Neural progenitor cell (in vitro differentiated cells): ENCODE data around the gene SLC25A26. TPM values are rescaled to one million over a fixed set of nuclear protein-coding genes. Genes with fewer than 3 reads are reported as not detected.

Experiments used
- DNase-seq: peaks from one replicate; pipeline ENCODE4 v3.0.0-alpha.2; 2016; ENCODE audit warnings: low spot score
- H2AFZ ChIP-seq: fragments of 200-600 bp; sonication (generic); replicated peaks from 2 replicates; pipeline ENCODE4 v1.6.1; 2016; ENCODE audit warnings: antibody characterized with exemption
- H3F3A ChIP-seq: fragments of 200-600 bp; sonication (generic); 2 replicates; pipeline ENCODE4 v1.6.1; 2016; ENCODE audit warnings: antibody characterized with exemption, low read depth
- H3K27ac ChIP-seq: fragments of 200-600 bp; sonication (generic); 2 replicates; pipeline ENCODE4 v1.5.1; 2016; ENCODE audit warnings: mild to moderate bottlenecking
- H3K27me3 ChIP-seq: fragments of 200-600 bp; sonication (generic); 2 replicates; pipeline ENCODE4 v1.6.1; 2016; ENCODE audit warnings: mild to moderate bottlenecking, moderate library complexity
- H3K36me3 ChIP-seq: fragments of 200-600 bp; sonication (generic); 2 replicates; pipeline ENCODE4 v1.5.1; 2016
- H3K4me1 ChIP-seq: fragments of 200-600 bp; sonication (generic); 2 replicates; pipeline ENCODE4 v1.6.1; 2016; ENCODE audit warnings: mixed run types
- H3K4me2 ChIP-seq: fragments of 200-600 bp; sonication (generic); 2 replicates; pipeline ENCODE4 v1.6.1; 2016
- H3K4me3 ChIP-seq: fragments of 200-600 bp; sonication (generic); 2 replicates; pipeline ENCODE4 v1.5.1; 2016
- H3K79me2 ChIP-seq: fragments of 200-600 bp; sonication (generic); 2 replicates; pipeline ENCODE4 v1.6.1; 2016; ENCODE audit warnings: low read depth
- H3K9ac ChIP-seq: fragments of 200-600 bp; sonication (generic); 2 replicates; pipeline ENCODE4 v1.6.1; 2016
- H3K9me3 ChIP-seq: fragments of 200-600 bp; sonication (generic); 2 replicates; pipeline ENCODE4 v1.5.1; 2016; ENCODE audit warnings: low read depth
- H4K20me1 ChIP-seq: fragments of 200-600 bp; sonication (generic); 2 replicates; pipeline ENCODE4 v1.6.1; 2016; ENCODE audit warnings: low read depth
- H3K27ac Mint-ChIP-seq: 3 replicates; pipeline ENCODE4 v1.8.0; 2021; ENCODE audit warnings: mixed read lengths
- H3K27me3 Mint-ChIP-seq: 2 replicates; pipeline ENCODE4 v1.8.0; 2022; ENCODE audit warnings: low read depth, mild to moderate bottlenecking, inconsistent platforms, moderate library complexity, mixed read lengths; ENCODE audit not compliant: insufficient read depth
- H3K36me3 Mint-ChIP-seq: 3 replicates; pipeline ENCODE4 v1.8.0; 2021; ENCODE audit warnings: mixed read lengths
- H3K4me1 Mint-ChIP-seq: 3 replicates; pipeline ENCODE4 v1.8.0; 2021; ENCODE audit warnings: mixed read lengths
- H3K4me3 Mint-ChIP-seq: 3 replicates; pipeline ENCODE4 v1.8.0; 2021; ENCODE audit warnings: mild to moderate bottlenecking, moderate library complexity, mixed read lengths
- H3K9me3 Mint-ChIP-seq: 3 replicates; pipeline ENCODE4 v1.8.0; 2020; ENCODE audit warnings: mixed read lengths
- EZH2 ChIP-seq: fragments of 200-600 bp; sonication (generic); IDR thresholded peaks from 2 replicates; pipeline ENCODE4 v1.6.1; 2017; ENCODE audit warnings: antibody characterized with exemption, mild to moderate bottlenecking, moderate library complexity
- EZH2phosphoT487 ChIP-seq: fragments of 200-600 bp; sonication (generic); IDR thresholded peaks from 2 replicates; pipeline ENCODE4 v1.6.1; 2017; ENCODE audit warnings: antibody characterized with exemption
- total RNA-seq: library from RNA; depleted of rRNA; stranded (reverse); fragments of >200 nt; gene quantifications from 2 replicates; pipeline ENCODE4 v1.2.3, GENCODE V29; 2015; ENCODE audit warnings: low replicate concordance
- TF ChIP-seq, protein P1 (sequence below): fragments of 200-600 bp; sonication (generic); IDR thresholded peaks from 2 replicates; pipeline ENCODE4 v1.5.1; 2017; ENCODE audit warnings: antibody characterized with exemption, mild to moderate bottlenecking

The SLC25A26 gene
- total RNA-seq, 1 donor from 2014 or later: 17.0 TPM

DNA sequence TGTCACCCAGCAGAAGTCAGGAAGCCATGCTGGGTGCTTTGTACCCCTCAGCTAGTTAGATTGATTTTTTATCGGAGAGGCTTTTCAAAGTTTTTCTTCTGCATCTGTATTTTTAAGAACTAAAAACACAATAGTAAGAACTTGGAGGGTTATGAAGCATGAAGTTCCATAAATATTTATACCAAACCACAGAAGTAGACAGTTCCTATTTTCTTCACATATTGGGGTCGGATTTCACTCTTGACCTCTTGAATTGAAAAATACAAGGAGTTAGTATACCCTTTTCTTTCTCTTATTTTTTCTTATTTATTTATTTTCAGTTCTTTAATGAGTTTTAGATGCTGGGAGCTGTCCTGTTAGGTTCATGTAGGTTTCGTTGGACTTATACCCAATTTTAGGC, 35.1 kb downstream of the SLC25A26 start:
- H3K4me2 ChIP-seq: no peak overlapping the region
- no peak overlapping the region for H2AFZ ChIP-seq
- H3K4me1 ChIP-seq: no peaks in the 10 kb centered on the region
- Mint-ChIP-seq H3K4me3 (no peak overlapping the region), H3K36me3 (no peaks in the 10 kb centered on the region), H3K27ac (no peak overlapping the region), H3K27me3 (peaks cover 2% of the 10 kb centered on the region), H3K4me1 (peaks cover 11% of the 10 kb centered on the region), H3K9me3 (peaks cover 2% of the 10 kb centered on the region)
- no peaks in the 10 kb centered on the region for H3K27me3 ChIP-seq
- H3K9me3 ChIP-seq: no peaks in the 10 kb centered on the region
- no peak overlapping the region for H3K27ac ChIP-seq
- no peaks in the 10 kb centered on the region for H3F3A ChIP-seq
- TF ChIP-seq EZH2phosphoT487: no peak
- H3K9ac ChIP-seq: no peak overlapping the region
- H3K36me3 ChIP-seq: no peaks in the 10 kb centered on the region
- no peak overlapping the region for H3K4me3 ChIP-seq
- no peaks in the 10 kb centered on the region for H4K20me1 ChIP-seq
- DNase-seq: no peak
- no peaks in the 10 kb centered on the region for H3K79me2 ChIP-seq

DNA sequence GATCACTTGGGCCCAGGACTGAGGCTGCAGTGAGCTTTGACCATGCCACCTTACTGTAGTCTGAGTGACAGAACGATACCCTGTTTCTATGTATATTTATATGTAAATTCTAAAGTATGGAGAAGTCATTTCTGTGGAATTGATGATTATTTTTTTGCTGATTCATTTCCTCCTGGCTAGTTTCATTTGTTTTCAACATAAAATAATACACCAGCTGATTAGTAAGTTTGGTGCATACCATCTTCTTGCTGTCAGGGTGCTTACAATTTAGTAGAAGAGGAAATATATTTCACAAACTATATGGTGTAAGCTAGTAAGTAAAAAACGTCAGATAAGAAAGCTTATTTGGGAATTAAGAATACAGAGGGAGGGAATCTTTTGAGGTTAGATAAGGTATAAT, 36.0 kb downstream of the SLC25A26 start:
- peaks cover 5% of the 10 kb centered on the region for H3K27me3 Mint-ChIP-seq
- no peaks in the 10 kb centered on the region for H3K36me3 ChIP-seq
- H4K20me1 ChIP-seq: no peaks in the 10 kb centered on the region
- H3K79me2 ChIP-seq: no peaks in the 10 kb centered on the region
- no peak overlapping the region for H3K4me3 ChIP-seq
- TF ChIP-seq, protein P1, sequence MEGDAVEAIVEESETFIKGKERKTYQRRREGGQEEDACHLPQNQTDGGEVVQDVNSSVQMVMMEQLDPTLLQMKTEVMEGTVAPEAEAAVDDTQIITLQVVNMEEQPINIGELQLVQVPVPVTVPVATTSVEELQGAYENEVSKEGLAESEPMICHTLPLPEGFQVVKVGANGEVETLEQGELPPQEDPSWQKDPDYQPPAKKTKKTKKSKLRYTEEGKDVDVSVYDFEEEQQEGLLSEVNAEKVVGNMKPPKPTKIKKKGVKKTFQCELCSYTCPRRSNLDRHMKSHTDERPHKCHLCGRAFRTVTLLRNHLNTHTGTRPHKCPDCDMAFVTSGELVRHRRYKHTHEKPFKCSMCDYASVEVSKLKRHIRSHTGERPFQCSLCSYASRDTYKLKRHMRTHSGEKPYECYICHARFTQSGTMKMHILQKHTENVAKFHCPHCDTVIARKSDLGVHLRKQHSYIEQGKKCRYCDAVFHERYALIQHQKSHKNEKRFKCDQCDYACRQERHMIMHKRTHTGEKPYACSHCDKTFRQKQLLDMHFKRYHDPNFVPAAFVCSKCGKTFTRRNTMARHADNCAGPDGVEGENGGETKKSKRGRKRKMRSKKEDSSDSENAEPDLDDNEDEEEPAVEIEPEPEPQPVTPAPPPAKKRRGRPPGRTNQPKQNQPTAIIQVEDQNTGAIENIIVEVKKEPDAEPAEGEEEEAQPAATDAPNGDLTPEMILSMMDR: no peak
- TF ChIP-seq EZH2: no peak
- TF ChIP-seq EZH2phosphoT487: no peak
- peaks cover 2% of the 10 kb centered on the region for H3K9me3 Mint-ChIP-seq
- no peak overlapping the region for H3K4me2 ChIP-seq
- peaks cover 2% of the 10 kb centered on the region for H3K36me3 Mint-ChIP-seq
- no peaks in the 10 kb centered on the region for H3K9me3 ChIP-seq
- H3F3A ChIP-seq: no peaks in the 10 kb centered on the region
- H3K27me3 ChIP-seq: no peaks in the 10 kb centered on the region
- H3K4me3 Mint-ChIP-seq: no peak overlapping the region
- H3K27ac Mint-ChIP-seq: no peak overlapping the region
- H3K9ac ChIP-seq: no peak overlapping the region
- H2AFZ ChIP-seq: no peak overlapping the region
- DNase-seq: no peak
- H3K4me1 Mint-ChIP-seq: peaks cover 11% of the 10 kb centered on the region
- no peaks in the 10 kb centered on the region for H3K4me1 ChIP-seq
- no peak overlapping the region for H3K27ac ChIP-seq

DNA sequence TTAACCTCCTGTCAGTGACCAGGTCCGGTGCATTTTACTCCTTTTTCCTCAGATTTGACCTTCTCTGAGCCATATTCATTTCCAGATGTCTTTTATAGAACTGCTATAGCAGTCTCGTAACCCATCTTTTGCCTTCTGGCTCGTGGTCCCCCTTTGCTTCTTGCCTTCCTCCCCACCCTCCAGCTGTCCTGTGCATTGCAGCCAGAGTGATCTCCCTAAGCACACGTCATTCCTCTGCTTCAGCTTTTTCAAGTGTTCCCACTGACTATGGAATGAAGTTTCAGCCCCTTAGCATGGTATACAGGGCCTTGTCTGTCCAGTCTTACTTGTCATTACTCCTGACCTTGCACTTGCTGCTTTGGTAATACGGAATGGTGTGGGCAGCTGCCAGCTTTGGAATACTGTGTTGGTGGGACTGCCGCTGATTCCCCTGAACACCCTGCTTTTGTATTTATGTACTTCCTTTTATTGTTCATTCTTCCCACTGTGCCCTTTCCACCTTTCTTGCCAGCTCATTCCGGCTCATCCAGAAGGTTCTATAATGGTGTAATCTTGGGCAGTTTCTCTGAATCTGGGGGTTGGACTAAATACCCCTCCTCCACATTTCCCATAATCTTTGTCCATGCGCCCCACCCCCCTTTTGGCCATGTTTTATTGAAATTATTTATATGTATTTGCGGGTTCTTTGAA, 38.9 kb downstream of the SLC25A26 start:
- H3F3A ChIP-seq: no peaks in the 10 kb centered on the region
- no peak overlapping the region for H2AFZ ChIP-seq
- Mint-ChIP-seq H3K9me3 (peaks cover 2% of the 10 kb centered on the region), H3K36me3 (peaks cover 7% of the 10 kb centered on the region), H3K27ac (no peak overlapping the region), H3K4me1 (peaks cover 9% of the 10 kb centered on the region), H3K27me3 (peaks cover 4% of the 10 kb centered on the region), H3K4me3 (no peak overlapping the region)
- no peaks in the 10 kb centered on the region for H3K4me1 ChIP-seq
- DNase-seq: no peak
- H3K9me3 ChIP-seq: no peaks in the 10 kb centered on the region
- no peak overlapping the region for H3K9ac ChIP-seq
- TF ChIP-seq EZH2phosphoT487 (no peak), EZH2 (no peak)
- TF ChIP-seq, protein P1: no peak
- no peak overlapping the region for H3K4me3 ChIP-seq
- no peak overlapping the region for H3K4me2 ChIP-seq
- no peaks in the 10 kb centered on the region for H3K36me3 ChIP-seq
- H3K79me2 ChIP-seq: no peaks in the 10 kb centered on the region
- H3K27me3 ChIP-seq: no peaks in the 10 kb centered on the region
- H3K27ac ChIP-seq: no peak overlapping the region
- H4K20me1 ChIP-seq: no peaks in the 10 kb centered on the region

DNA sequence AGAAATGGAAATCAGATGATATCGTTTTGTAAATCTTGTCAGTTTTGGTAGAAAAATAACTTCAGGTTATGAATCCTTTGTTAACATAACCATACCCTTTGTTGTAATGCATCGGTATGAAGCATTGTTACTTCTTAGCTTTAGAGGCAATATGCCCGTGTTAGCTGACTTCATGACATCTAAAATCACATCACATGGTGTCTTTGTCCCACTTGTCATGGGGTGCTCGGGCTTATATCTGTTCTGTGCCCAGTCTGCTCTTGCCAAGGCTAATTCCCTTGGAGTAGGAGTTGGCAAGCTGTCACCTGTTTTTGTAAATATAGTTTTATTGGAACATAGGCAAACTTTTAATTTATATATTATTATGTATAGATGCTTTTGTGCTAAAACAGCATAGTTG, 39.6 kb downstream of the SLC25A26 start:
- no peaks in the 10 kb centered on the region for H3K9me3 ChIP-seq
- no peaks in the 10 kb centered on the region for H3K4me1 ChIP-seq
- H3K27me3 ChIP-seq: no peaks in the 10 kb centered on the region
- H3K4me3 ChIP-seq: no peak overlapping the region
- peaks cover 2% of the 10 kb centered on the region for H3K9me3 Mint-ChIP-seq
- DNase-seq: no peak
- peaks cover 7% of the 10 kb centered on the region for H3K36me3 Mint-ChIP-seq
- no peak for TF ChIP-seq EZH2phosphoT487
- no peak for TF ChIP-seq EZH2
- TF ChIP-seq, protein P1: no peak
- no peaks in the 10 kb centered on the region for H3K36me3 ChIP-seq
- H3K27ac ChIP-seq: no peak overlapping the region
- H3F3A ChIP-seq: no peaks in the 10 kb centered on the region
- peaks cover 4% of the 10 kb centered on the region for H3K27me3 Mint-ChIP-seq
- no peaks in the 10 kb centered on the region for H3K79me2 ChIP-seq
- H3K4me2 ChIP-seq: no peak overlapping the region
- peaks cover 4% of the 10 kb centered on the region for H3K4me1 Mint-ChIP-seq
- H3K9ac ChIP-seq: no peak overlapping the region
- H3K4me3 Mint-ChIP-seq: no peak overlapping the region
- H4K20me1 ChIP-seq: no peaks in the 10 kb centered on the region
- H2AFZ ChIP-seq: no peak overlapping the region
- H3K27ac Mint-ChIP-seq: no peak overlapping the region
